Endothelial cell (in vitro differentiated cells): ENCODE measurements around the gene NDE1. TPM values are rescaled to one million over a fixed set of nuclear protein-coding genes. Genes with fewer than 3 reads are reported as not detected.

Experiments
- DNase-seq: peaks from one replicate; pipeline ENCODE4 v3.0.0; 2021; ENCODE audit warnings: low spot score
- H3K27ac Mint-ChIP-seq: one replicate; pipeline ENCODE4 v1.8.0; 2021; ENCODE audit warnings: mixed read lengths, inconsistent platforms; ENCODE audit not compliant: unreplicated experiment
- H3K27me3 Mint-ChIP-seq: one replicate; pipeline ENCODE4 v1.8.0; 2021; ENCODE audit warnings: mild to moderate bottlenecking, moderate library complexity, mixed read lengths, inconsistent platforms; ENCODE audit not compliant: unreplicated experiment
- H3K36me3 Mint-ChIP-seq: one replicate; pipeline ENCODE4 v1.8.0; 2021; ENCODE audit warnings: mild to moderate bottlenecking, low read depth, mixed read lengths, inconsistent platforms; ENCODE audit not compliant: unreplicated experiment
- H3K4me1 Mint-ChIP-seq: one replicate; pipeline ENCODE4 v1.8.0; 2021; ENCODE audit warnings: mild to moderate bottlenecking, mixed read lengths, inconsistent platforms; ENCODE audit not compliant: unreplicated experiment
- H3K4me3 Mint-ChIP-seq: one replicate; pipeline ENCODE4 v1.8.0; 2021; ENCODE audit warnings: mild to moderate bottlenecking, mixed read lengths, inconsistent platforms; ENCODE audit not compliant: unreplicated experiment
- H3K9me3 Mint-ChIP-seq: one replicate; pipeline ENCODE4 v1.8.0; 2021; ENCODE audit warnings: mixed read lengths, inconsistent platforms; ENCODE audit not compliant: unreplicated experiment
- total RNA-seq: library from RNA; stranded (reverse); fragmentation: NEBNext Ultra II Directional; extraction: Animal tissue kit (Norgen Biotek cat#: 25700); gene quantifications from one replicate; pipeline ENCODE4 v1.2.1, GENCODE V29; 2021; ENCODE audit not compliant: unreplicated experiment
- TF ChIP-seq, protein P1 (sequence below): fragments of 200-600 bp; sonication (generic); IDR thresholded peaks from one replicate; pipeline ENCODE4 v1.5.0; 2021; ENCODE audit warnings: antibody characterized with exemption; ENCODE audit not compliant: unreplicated experiment

NDE1 gene
- total RNA-seq, 1 donor from 2014 or later: 24.1 TPM

- peaks cover 4% of the 10 kb centered on the region for H3K9me3 Mint-ChIP-seq
- H3K36me3 Mint-ChIP-seq: peaks cover 5% of the 10 kb centered on the region
- TF ChIP-seq, protein P1, sequence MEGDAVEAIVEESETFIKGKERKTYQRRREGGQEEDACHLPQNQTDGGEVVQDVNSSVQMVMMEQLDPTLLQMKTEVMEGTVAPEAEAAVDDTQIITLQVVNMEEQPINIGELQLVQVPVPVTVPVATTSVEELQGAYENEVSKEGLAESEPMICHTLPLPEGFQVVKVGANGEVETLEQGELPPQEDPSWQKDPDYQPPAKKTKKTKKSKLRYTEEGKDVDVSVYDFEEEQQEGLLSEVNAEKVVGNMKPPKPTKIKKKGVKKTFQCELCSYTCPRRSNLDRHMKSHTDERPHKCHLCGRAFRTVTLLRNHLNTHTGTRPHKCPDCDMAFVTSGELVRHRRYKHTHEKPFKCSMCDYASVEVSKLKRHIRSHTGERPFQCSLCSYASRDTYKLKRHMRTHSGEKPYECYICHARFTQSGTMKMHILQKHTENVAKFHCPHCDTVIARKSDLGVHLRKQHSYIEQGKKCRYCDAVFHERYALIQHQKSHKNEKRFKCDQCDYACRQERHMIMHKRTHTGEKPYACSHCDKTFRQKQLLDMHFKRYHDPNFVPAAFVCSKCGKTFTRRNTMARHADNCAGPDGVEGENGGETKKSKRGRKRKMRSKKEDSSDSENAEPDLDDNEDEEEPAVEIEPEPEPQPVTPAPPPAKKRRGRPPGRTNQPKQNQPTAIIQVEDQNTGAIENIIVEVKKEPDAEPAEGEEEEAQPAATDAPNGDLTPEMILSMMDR: no peak
- H3K4me1 Mint-ChIP-seq: no peaks in the 10 kb centered on the region
- no peak for DNase-seq
- no peak overlapping the region for H3K27ac Mint-ChIP-seq
- H3K4me3 Mint-ChIP-seq: no peak overlapping the region
- peaks cover 6% of the 10 kb centered on the region for H3K27me3 Mint-ChIP-seq
These were observed 93.6 kb downstream of the NDE1 start for GRCh38 chr16:15743657-15744056.

- Mint-ChIP-seq H3K36me3 (peaks cover 5% of the 10 kb centered on the region), H3K27me3 (peaks cover 7% of the 10 kb centered on the region), H3K9me3 (peaks cover 4% of the 10 kb centered on the region), H3K4me1 (no peaks in the 10 kb centered on the region), H3K4me3 (no peak overlapping the region), H3K27ac (no peak overlapping the region)
- TF ChIP-seq, protein P1: no peak
- no peak for DNase-seq
These were observed 96.3 kb downstream of the NDE1 start for GRCh38 chr16:15746332-15746731.

- H3K27me3 Mint-ChIP-seq: peaks cover 7% of the 10 kb centered on the region
- no peaks in the 10 kb centered on the region for H3K9me3 Mint-ChIP-seq
- no peak overlapping the region for H3K4me3 Mint-ChIP-seq
- DNase-seq: no peak
- no peaks in the 10 kb centered on the region for H3K4me1 Mint-ChIP-seq
- no peaks in the 10 kb centered on the region for H3K36me3 Mint-ChIP-seq
- no peak overlapping the region for H3K27ac Mint-ChIP-seq
- TF ChIP-seq, protein P1: no peak
These were observed 97.9 kb downstream of the NDE1 start for GRCh38 chr16:15747937-15748336.

DNA sequence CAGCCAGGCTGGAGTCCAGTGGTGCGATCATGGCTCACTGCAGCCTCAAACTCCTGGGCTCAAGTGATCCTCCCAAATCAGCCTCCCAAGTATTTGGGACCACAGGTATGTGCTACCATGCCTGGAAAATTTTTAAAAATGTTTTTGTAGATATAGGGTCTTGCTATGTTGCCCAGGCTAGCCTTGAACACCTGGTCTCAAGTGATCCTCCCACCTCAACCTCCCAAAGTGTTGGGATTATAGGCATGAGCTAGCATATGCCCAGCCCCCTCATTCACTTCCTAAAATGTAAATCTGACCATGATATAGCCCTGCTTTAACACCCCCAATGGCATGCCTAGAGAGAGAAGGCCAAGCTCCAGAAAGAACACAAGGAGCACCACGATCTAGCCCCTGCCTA is 98.6 kb downstream of the NDE1 start:
- peaks cover 7% of the 10 kb centered on the region for H3K27me3 Mint-ChIP-seq
- TF ChIP-seq, protein P1: no peak
- no peak for DNase-seq
- no peak overlapping the region for H3K27ac Mint-ChIP-seq
- H3K4me3 Mint-ChIP-seq: no peak overlapping the region
- H3K36me3 Mint-ChIP-seq: no peaks in the 10 kb centered on the region
- no peaks in the 10 kb centered on the region for H3K9me3 Mint-ChIP-seq
- no peaks in the 10 kb centered on the region for H3K4me1 Mint-ChIP-seq

DNA sequence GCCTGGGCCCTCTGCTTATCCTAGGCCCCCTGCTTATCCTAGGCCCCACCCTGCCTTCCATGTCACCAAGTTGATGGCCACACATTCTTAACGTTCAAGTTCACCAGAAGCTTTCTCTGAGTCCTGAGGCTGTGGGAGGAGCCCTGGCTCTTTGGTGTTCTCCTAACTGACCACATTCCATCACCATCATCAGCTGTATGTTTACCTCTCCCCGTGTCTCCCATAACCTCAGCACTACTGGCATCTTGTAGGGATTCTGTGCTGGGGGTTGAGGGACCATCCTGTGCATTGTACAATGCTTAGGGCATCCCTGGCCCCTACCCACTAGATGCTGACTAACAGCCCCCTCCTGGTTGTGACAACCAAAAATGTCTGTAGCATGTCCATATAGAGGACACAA is 99.3 kb downstream of the NDE1 start:
- Mint-ChIP-seq H3K27me3 (peaks cover 7% of the 10 kb centered on the region), H3K9me3 (no peaks in the 10 kb centered on the region), H3K36me3 (no peaks in the 10 kb centered on the region), H3K4me3 (no peak overlapping the region), H3K27ac (no peak overlapping the region), H3K4me1 (no peaks in the 10 kb centered on the region)
- TF ChIP-seq, protein P1: no peak
- no peak for DNase-seq
